Fibroblast of pulmonary artery (primary cell): ENCODE results near the gene ERF.

Experiments used
- DNase-seq: peaks from one replicate; pipeline ENCODE4 v3.0.0-alpha.2; 2010; ENCODE audit warnings: low read depth
- H3K4me3 ChIP-seq: replicated peaks from 2 replicates; pipeline ENCODE4 v1.5.1; 2011; ENCODE audit warnings: low read depth, mild to moderate bottlenecking, control low read depth, low read length, moderate library complexity
- TF ChIP-seq, protein P1 (sequence below): IDR thresholded peaks from 2 replicates; pipeline ENCODE4 v1.5.1; 2011; ENCODE audit warnings: mild to moderate bottlenecking, control low read depth, low read length, inconsistent platforms; ENCODE audit errors: missing control alignments

ERF gene

DNA sequence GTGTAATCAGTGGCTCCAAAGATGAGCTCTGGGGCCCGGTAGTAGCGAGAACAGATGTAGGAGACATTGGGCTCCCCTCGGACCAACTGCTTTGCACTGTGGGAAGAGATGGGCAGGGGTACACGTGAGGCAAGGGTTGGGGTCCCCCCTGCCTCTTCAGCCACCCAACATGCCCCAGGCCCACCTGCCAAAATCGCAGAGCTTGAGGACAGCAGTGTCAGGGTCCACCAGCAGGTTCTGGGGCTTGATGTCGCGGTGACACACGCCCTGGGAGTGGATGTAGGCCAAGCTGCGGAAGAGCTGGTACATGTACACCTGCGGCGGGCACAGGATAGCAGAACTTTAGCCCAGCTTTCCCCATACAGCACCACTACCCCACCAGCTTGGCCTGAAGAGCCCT lies 20.6 kb downstream of the ERF start:
- no peak for DNase-seq
- TF ChIP-seq, protein P1, sequence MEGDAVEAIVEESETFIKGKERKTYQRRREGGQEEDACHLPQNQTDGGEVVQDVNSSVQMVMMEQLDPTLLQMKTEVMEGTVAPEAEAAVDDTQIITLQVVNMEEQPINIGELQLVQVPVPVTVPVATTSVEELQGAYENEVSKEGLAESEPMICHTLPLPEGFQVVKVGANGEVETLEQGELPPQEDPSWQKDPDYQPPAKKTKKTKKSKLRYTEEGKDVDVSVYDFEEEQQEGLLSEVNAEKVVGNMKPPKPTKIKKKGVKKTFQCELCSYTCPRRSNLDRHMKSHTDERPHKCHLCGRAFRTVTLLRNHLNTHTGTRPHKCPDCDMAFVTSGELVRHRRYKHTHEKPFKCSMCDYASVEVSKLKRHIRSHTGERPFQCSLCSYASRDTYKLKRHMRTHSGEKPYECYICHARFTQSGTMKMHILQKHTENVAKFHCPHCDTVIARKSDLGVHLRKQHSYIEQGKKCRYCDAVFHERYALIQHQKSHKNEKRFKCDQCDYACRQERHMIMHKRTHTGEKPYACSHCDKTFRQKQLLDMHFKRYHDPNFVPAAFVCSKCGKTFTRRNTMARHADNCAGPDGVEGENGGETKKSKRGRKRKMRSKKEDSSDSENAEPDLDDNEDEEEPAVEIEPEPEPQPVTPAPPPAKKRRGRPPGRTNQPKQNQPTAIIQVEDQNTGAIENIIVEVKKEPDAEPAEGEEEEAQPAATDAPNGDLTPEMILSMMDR = no peak
- no peak overlapping the region for H3K4me3 ChIP-seq

DNA sequence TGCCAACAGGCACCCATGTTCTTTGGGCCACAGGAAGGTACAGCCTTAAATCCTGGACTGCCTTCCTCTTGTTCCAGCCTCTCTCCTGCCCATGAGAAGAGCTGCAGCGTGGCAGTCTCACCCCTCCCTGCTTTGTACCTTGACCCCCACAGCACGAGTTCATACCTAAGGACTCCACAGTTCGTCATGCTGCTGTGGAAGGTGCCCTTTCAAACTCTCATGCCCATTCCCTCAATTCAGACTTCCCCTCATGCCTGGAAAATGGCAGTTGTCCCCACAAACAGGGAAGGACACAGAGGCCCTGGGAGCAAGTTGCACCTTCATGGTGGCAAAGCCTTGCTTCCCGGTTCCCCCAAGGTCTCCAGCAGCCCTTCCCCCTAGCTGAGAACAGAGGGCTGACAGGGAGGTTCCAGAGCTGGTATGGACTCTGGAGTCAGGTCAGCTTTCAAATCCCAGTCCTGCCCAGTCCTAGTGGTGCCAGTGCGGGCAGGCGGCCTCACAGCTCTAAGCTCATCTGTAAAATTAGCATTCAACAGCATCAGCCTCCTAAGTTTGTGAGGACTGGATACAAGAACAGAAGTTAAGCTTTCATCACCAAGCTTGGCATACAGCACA lies 21.1 kb downstream of the ERF start:
- TF ChIP-seq, protein P1 = no peak
- no peak for DNase-seq
- H3K4me3 ChIP-seq = no peak overlapping the region

DNA sequence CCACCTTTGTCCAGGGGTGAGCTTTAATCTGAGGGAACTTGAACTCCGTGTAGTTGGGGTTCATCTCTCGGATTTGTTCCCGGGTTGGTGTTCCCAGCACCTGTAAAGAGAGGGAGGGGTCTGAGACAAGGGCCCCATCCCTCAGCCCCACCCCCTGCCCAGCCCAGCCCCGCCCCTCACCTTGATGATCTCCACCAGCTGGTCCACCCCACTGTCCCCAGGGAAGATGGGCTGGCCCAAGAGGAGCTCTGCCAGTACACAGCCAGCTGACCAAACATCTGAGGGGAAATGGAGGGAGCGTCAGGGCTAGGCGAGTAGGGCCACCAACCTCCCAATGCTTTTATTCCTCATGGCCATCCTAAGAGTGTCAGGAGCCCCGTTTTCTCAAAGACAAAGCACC lies 21.8 kb downstream of the ERF start:
- TF ChIP-seq, protein P1 = no peak
- H3K4me3 ChIP-seq = no peak overlapping the region
- DNase-seq = no peak

DNA sequence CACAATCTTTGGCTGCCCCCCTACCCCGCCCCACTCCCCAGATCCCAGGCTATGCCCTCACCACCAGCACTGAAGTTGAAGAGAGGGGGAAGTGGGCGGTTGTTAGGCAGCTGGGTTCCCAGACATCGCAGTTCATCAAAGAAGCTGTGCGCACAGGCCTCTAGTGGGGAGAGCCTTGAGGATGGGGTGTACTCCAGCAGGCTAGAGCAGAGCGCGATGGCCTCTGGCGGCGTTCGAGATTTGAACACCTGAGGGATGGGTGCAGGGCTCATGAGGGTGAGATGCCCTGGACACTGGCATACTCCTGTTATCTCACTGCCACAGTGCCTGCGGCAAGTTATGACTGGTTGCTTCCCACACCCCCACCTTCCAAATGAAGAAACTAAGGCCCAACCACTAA lies 22.5 kb downstream of the ERF start:
- no peak for DNase-seq
- H3K4me3 ChIP-seq = no peak overlapping the region
- TF ChIP-seq, protein P1 = no peak

DNA sequence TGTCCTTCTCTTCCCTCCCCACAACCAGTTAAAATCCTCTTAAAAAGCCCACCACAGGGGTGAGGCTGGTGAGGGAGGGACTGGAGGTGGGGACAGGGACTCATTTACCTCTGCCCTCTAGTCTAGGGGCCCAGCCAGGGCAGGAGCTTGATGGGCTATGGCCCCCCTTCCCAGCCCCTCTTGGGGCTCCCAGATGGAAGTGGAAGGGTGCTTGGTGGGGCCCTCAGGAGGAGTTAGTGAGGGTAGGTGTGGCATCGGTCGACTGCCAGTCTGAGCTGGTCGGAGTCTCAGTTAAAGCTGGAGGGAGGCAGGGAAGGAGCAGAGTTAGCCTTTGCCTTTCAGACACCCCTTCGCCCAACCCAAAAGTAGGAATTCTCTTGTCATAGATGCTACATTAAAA lies 24.4 kb downstream of the ERF start:
- TF ChIP-seq, protein P1 = no peak
- no peak overlapping the region for H3K4me3 ChIP-seq
- no peak for DNase-seq

DNA sequence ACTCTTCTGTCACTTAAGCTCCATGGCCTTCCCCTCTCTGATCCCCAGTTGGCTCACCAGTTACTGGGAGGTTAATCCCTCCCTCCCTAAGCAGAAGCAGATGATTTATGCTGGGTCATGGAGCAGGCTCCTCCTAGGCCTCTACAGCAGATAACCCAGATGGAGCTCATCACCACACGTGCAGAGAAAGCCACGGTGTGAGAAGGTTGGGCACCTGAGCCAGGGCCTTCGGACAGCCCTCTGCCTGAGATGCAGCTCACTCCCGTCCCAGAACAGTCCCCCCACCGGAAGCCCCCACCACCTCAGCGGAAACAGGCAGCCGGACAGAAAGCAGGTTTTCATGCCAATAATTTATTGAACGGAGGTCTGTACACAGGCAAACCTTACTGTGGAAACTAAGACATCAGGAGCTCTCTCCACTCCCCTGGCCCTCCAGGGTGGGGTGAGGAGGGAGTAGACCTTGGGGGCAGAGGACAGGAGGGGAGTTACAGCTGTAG lies 25.0 kb downstream of the ERF start:
- TF ChIP-seq, protein P1 = no peak
- no peak for DNase-seq
- no peak overlapping the region for H3K4me3 ChIP-seq

DNA sequence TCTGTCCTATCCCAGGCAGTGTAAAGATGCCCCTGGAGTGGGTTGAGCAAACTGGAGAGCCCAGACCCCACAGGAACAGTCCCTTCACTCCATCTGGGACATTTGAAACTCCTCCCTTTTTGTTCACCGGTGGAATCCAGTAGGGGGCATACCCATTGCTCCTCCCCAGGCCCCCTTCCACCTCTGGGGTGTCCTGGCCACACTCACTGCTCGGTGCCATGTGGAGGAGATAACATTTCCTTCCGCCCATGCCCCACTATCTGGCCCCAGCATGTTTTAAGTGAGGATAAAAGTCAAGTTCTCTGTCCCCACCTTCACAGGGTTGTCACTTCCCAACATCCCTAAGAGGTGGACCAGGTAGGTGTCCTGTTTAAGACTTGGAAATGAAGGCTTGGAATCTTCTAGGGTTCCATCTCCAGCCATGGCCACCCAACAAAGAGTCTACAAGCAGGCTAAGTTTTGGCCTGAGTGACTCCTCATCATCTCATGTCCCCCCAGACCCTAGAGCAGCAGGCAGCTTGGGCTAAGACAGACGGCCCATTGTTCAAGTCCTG lies 25.6 kb downstream of the ERF start:
- no peak overlapping the region for H3K4me3 ChIP-seq
- TF ChIP-seq, protein P1 = no peak
- DNase-seq = no peak
